Measurements from ENCODE around the gene PTPRN2. TPM values are rescaled to one million over a fixed set of nuclear protein-coding genes. Genes with fewer than 3 reads are reported as not detected.

Gene PTPRN2
- total RNA-seq, 1 experiment from 2014 or later, result 1.1 TPM

- CTCF ChIA-PET, result no interaction called here
- DNase-seq (ENCODE audit: low read depth, low spot score) (no peak), ATAC-seq (no peak)
- intact Hi-C loops (cut with micrococcal nuclease; ENCODE audit: unreplicated experiment) (no loop called here), in situ Hi-C loops (cut with HindIII; ENCODE audit: low pct_unique_long_range_greater_than_20kb, low sequenced_read_pairs) (no loop called here)
- no TSS peak for BruUV-seq (replicated peaks)
- Histone ChIP-seq H3K27me3 (ENCODE audit: control insufficient read depth, insufficient read depth, low read length) (no peaks in the 10 kb centered on the region), H3K36me3 (ENCODE audit: control insufficient read depth, insufficient read depth, low read length) (no peaks in the 10 kb centered on the region), H3K4me3 (ENCODE audit: low read depth in 2 of 2, low read length in 2 of 2) (no peak overlapping the region), H3K27ac (ENCODE audit: low read length) (no peak overlapping the region), H3K4me1 (ENCODE audit: control insufficient read depth, insufficient read depth, low read length) (no peaks in the 10 kb centered on the region), H3K9me3 (ENCODE audit: control insufficient read depth, insufficient read depth, low read depth, low read length) (no peaks in the 10 kb centered on the region)
- POLR2A ChIA-PET, result no interaction called here
- no peak for TF ChIP-seq CTCF (IDR thresholded peaks at IDR 0.05)
- TF ChIP-seq TCF7L2 (IDR thresholded peaks at IDR 0.05; ENCODE audit: low read depth, low read length), result no peak
- no peak for TF ChIP-seq REST (IDR thresholded peaks at IDR 0.05; ENCODE audit: insufficient read depth in 1 of 2, low read depth in 2 of 2, low read length in 1 of 2)
- TF ChIP-seq SIN3A (IDR thresholded peaks at IDR 0.05; ENCODE audit: borderline replicate concordance, insufficient read depth, low read depth, low read length), result no peak
- TF ChIP-seq POLR2AphosphoS5 (IDR thresholded peaks at IDR 0.05; ENCODE audit: low read depth, low read length), result no peak
Observed at GRCh38 chr7:158023157-158023556, 564.5 kb downstream of the PTPRN2 start.

- Histone ChIP-seq H3K36me3 (ENCODE audit: control insufficient read depth, insufficient read depth, low read length) (no peaks in the 10 kb centered on the region), H3K4me3 (ENCODE audit: low read depth in 2 of 2, low read length in 2 of 2) (no peak overlapping the region), H3K27me3 (ENCODE audit: control insufficient read depth, insufficient read depth, low read length) (no peaks in the 10 kb centered on the region), H3K4me1 (ENCODE audit: control insufficient read depth, insufficient read depth, low read length) (no peaks in the 10 kb centered on the region), H3K9me3 (ENCODE audit: control insufficient read depth, insufficient read depth, low read depth, low read length) (no peaks in the 10 kb centered on the region), H3K27ac (ENCODE audit: low read length) (no peak overlapping the region)
- CTCF ChIA-PET, result no interaction called here
- TF ChIP-seq TCF7L2 (IDR thresholded peaks at IDR 0.05; ENCODE audit: low read depth, low read length), result no peak
- TF ChIP-seq CTCF (IDR thresholded peaks at IDR 0.05), result no peak
- no peak for TF ChIP-seq SIN3A (IDR thresholded peaks at IDR 0.05; ENCODE audit: borderline replicate concordance, insufficient read depth, low read depth, low read length)
- TF ChIP-seq REST (IDR thresholded peaks at IDR 0.05; ENCODE audit: insufficient read depth in 1 of 2, low read depth in 2 of 2, low read length in 1 of 2), result no peak
- no peak for TF ChIP-seq POLR2AphosphoS5 (IDR thresholded peaks at IDR 0.05; ENCODE audit: low read depth, low read length)
- POLR2A ChIA-PET, result no interaction called here
- in situ Hi-C loops (cut with HindIII; ENCODE audit: low pct_unique_long_range_greater_than_20kb, low sequenced_read_pairs), result no loop called here
- DNase-seq (ENCODE audit: low read depth, low spot score) (no peak), ATAC-seq (no peak)
- intact Hi-C loops (cut with micrococcal nuclease; ENCODE audit: unreplicated experiment), result no loop called here
- no TSS peak for BruUV-seq (replicated peaks)
Observed at GRCh38 chr7:158022601-158023000, 565.0 kb downstream of the PTPRN2 start.
